GM12865 (cell line): ENCODE measurements around the gene PCDHGB7.
"Not testable (repeated sequence)": the region's sequence is repeated elsewhere in the genome, so short reads cannot be mapped to it uniquely, and the experiment has no call there.

ENCODE experiments used
- DNase-seq: peaks from one replicate; pipeline ENCODE4 v3.0.0; 2010; ENCODE audit warnings: low read depth
- H3K4me3 ChIP-seq: 2 replicates; pipeline ENCODE4 v1.5.1; 2011; ENCODE audit warnings: mild to moderate bottlenecking, low read depth, low read length, control low read depth
- CTCF ChIP-seq: IDR thresholded peaks from 2 replicates; pipeline ENCODE4 v1.5.1; 2011; ENCODE audit warnings: low read length, control low read depth, low read depth, inconsistent platforms; ENCODE audit not compliant: insufficient read depth; ENCODE audit errors: missing control alignments

PCDHGB7 gene

GRCh38 chr5:141422742-141423291 lies 5.3 kb downstream of the PCDHGB7 start:
- no peak for DNase-seq
- H3K4me3 ChIP-seq, result no peak overlapping the region
- TF ChIP-seq CTCF, result no peak

GRCh38 chr5:141427783-141428426 lies 10.4 kb downstream of the PCDHGB7 start:
- no peak for TF ChIP-seq CTCF
- DNase-seq, result no peak
- H3K4me3 ChIP-seq, result no peak overlapping the region

GRCh38 chr5:141430332-141431113 lies 13.0 kb downstream of the PCDHGB7 start, which contains the start of gene PCDHGA12:
TSS of gene PCDHGA12 (plus strand) at chr5:141430507. CDS start at chr5:141430760, 253 bp downstream.
- DNase-seq, result peak; percentile 91
- H3K4me3 ChIP-seq, result peak within 1 kb of the TSS; percentile 79
- TF ChIP-seq CTCF, result peak; percentile 75

GRCh38 chr5:141431286-141431685 lies 13.8 kb downstream of the PCDHGB7 start:
- peak; percentile 76 for DNase-seq
- peak overlapping the region; percentile 79 for H3K4me3 ChIP-seq

GRCh38 chr5:141432308-141432707 lies 14.8 kb downstream of the PCDHGB7 start:
- H3K4me3 ChIP-seq, DNase-seq: not testable (repeated sequence)

More at GRCh38 chr5:141431286-141431685, 13.8 kb downstream of the PCDHGB7 start:
- TF ChIP-seq CTCF, result no peak

- not testable (repeated sequence) for H3K4me3 ChIP-seq
Measured at GRCh38 chr5:141432726-141433125, 15.2 kb downstream of the PCDHGB7 start.

GRCh38 chr5:141434006-141434405 lies 16.5 kb downstream of the PCDHGB7 start:
- no peak for TF ChIP-seq CTCF
- no peak overlapping the region for H3K4me3 ChIP-seq
- DNase-seq, result no peak

More at GRCh38 chr5:141432726-141433125, 15.2 kb downstream of the PCDHGB7 start:
- not testable (repeated sequence) for DNase-seq

GRCh38 chr5:141437221-141437620 lies 19.7 kb downstream of the PCDHGB7 start:
- DNase-seq, result no peak
- H3K4me3 ChIP-seq, result no peak overlapping the region
- no peak for TF ChIP-seq CTCF
